Dorsolateral prefrontal cortex (tissue), 118 donors: Measurements from ENCODE around the gene AMHR2. TPM values are rescaled to one million over a fixed set of nuclear protein-coding genes. Genes with fewer than 3 reads are reported as not detected.

Source experiments
- total RNA-seq, 120 experiments: library from RNA; stranded (reverse); gene quantifications; one replicate each; pipeline versions ENCODE4 v1.2.3 to v1.2.4, GENCODE V29; 2022

Gene AMHR2
- total RNA-seq, 120 experiments from 2014 or later = 0.31 to 1.1 (median 0.55) TPM; not detected in 117

Other genes with a start within 250 kb of the AMHR2 start
- gene ZNF740, start 243.1 kb upstream of the AMHR2 start, total RNA-seq = 10 to 100 TPM; 29.1 to 79.4 (median 48.6) TPM
- 10 to 100 TPM; 28.2 to 90.7 (median 62.4) TPM for gene CSAD, start 242.9 kb upstream of the AMHR2 start, total RNA-seq
- 1 to 10 TPM in 98 of 120 experiments, under 1 TPM in 20, not detected in 2; 0.43 to 4.9 (median 1.5) TPM for gene ITGB7, start 216.6 kb upstream of the AMHR2 start, total RNA-seq
- 10 to 100 TPM in 100 of 120 experiments, 1 to 10 TPM in 20; 5.6 to 27.3 (median 13.3) TPM for gene RARG, start 191.6 kb upstream of the AMHR2 start, total RNA-seq
- gene ESPL1, start 155.6 kb upstream of the AMHR2 start, total RNA-seq = 1 to 10 TPM in 3 of 120 experiments, under 1 TPM in 60, not detected in 57; 0.07 to 1.8 (median 0.25) TPM
- 100 to 1,000 TPM; 256 to 374 (median 306) TPM for gene PFDN5, start 128.3 kb upstream of the AMHR2 start, total RNA-seq
- gene MYG1, start 124.2 kb upstream of the AMHR2 start, total RNA-seq = 10 to 100 TPM; 43.4 to 98.9 (median 69.5) TPM
- 10 to 100 TPM; 27.3 to 61.7 (median 45.5) TPM for gene AAAS, start 102.2 kb upstream of the AMHR2 start, total RNA-seq
- gene SP7, start 87.5 kb upstream of the AMHR2 start, total RNA-seq = 1 to 10 TPM in 15 of 120 experiments, under 1 TPM in 87, not detected in 18; 0.11 to 1.9 (median 0.54) TPM
- 10 to 100 TPM; 22.5 to 63.4 (median 36.0) TPM for gene SP1, start 43.7 kb upstream of the AMHR2 start, total RNA-seq
- 100 to 1,000 TPM in 41 of 120 experiments, 10 to 100 TPM in 79; 52.9 to 141 (median 93.1) TPM for gene PRR13, start 17.9 kb downstream of the AMHR2 start, total RNA-seq
- gene PCBP2, start 28.2 kb downstream of the AMHR2 start, total RNA-seq = 100 to 1,000 TPM; 394 to 594 (median 494) TPM
- 100 to 1,000 TPM in 1 of 120 experiments, 10 to 100 TPM in 119; 43.4 to 126 (median 69.4) TPM for gene MAP3K12, start 75.6 kb downstream of the AMHR2 start, total RNA-seq
- 10 to 100 TPM; 10.9 to 29.5 (median 20.9) TPM for gene TARBP2, start 77.4 kb downstream of the AMHR2 start, total RNA-seq
- gene NPFF, start 83.6 kb downstream of the AMHR2 start, total RNA-seq = 1 to 10 TPM in 3 of 120 experiments, not detected in 117; 1.8 to 2.1 (median 2.0) TPM
- gene ATF7, start 202.5 kb downstream of the AMHR2 start, total RNA-seq = 10 to 100 TPM; 24.9 to 81.0 (median 39.7) TPM